Endothelial cell of umbilical vein (primary cell): ENCODE measurements around the gene SEBOX. TPM values are rescaled to one million over a fixed set of nuclear protein-coding genes. Genes with fewer than 3 reads are reported as not detected.

Experiments
- BruUV-seq: library from RNA; stranded (reverse); fragments of 400-500 nt; replicated peaks from 2 replicates; lab custom pipeline; 2021; lab: Mats Ljungman, UMichigan
- CTCF ChIA-PET: fragments of 300-600, 350-600 bp; sonication (Branson Sonifier 250); formaldehyde crosslinking; loops from one replicate; lab custom pipeline; 2021; ENCODE audit warnings: antibody characterized with exemption, inconsistent platforms; lab: Charles Lee
- POLR2A ChIA-PET: fragments of 300-600, 350-600 bp; sonication (Branson Sonifier 250); formaldehyde crosslinking; loops from one replicate; lab custom pipeline; 2021; ENCODE audit warnings: antibody characterized with exemption, inconsistent platforms; lab: Charles Lee
- DNase-seq: peaks from one replicate; pipeline ENCODE4 v3.0.0-alpha.2; 2011; ENCODE audit warnings: low read depth, low spot score
- FAIRE-seq: peaks from 2 replicates; lab custom pipeline; 2011; peaks lifted over from hg19 to GRCh38; lab: Jason Lieb, UNC
- H2AFZ ChIP-seq: 2 replicates; pipeline ENCODE4 v1.6.0; 2012; ENCODE audit warnings: low read depth, low read length, control low read depth, inconsistent platforms
- H3K27ac ChIP-seq: 2 replicates; pipeline ENCODE4 v1.5.1; 2011; ENCODE audit warnings: low read depth, mild to moderate bottlenecking, control low read depth, low read length, moderate library complexity; ENCODE audit not compliant: insufficient read depth
- H3K27me3 ChIP-seq, 2 experiments: 2 replicates each; pipeline versions ENCODE4 v1.6.0 to v1.6.1; 2011; ENCODE audit warnings: low read length in 2 of 2, mixed read lengths in 1 of 2; ENCODE audit not compliant: control insufficient read depth in 2 of 2, insufficient read depth in 2 of 2
- H3K36me3 ChIP-seq, 2 experiments: 2 replicates in 1 of 2; 3 replicates in 1 of 2; pipeline ENCODE4 v1.5.1; 2011; ENCODE audit warnings: low read length in 2 of 2, mild to moderate bottlenecking in 1 of 2, moderate library complexity in 1 of 2; ENCODE audit not compliant: control insufficient read depth in 2 of 2, insufficient read depth in 2 of 2; ENCODE audit errors: extremely low read depth in 1 of 2
- H3K4me1 ChIP-seq: 3 replicates; pipeline ENCODE4 v1.5.1; 2011; ENCODE audit warnings: mild to moderate bottlenecking, low read length; ENCODE audit not compliant: control insufficient read depth, insufficient read depth; ENCODE audit errors: extremely low read depth
- H3K4me2 ChIP-seq: 2 replicates; pipeline ENCODE4 v1.6.1; 2011; ENCODE audit warnings: low read length, control low read depth, mixed read lengths; ENCODE audit not compliant: insufficient read depth
- H3K4me3 ChIP-seq, 3 experiments: fragments of 200-600 bp in 1 of 3; sonication (generic), shearing (Covaris generic) in 1 of 3; replicated peaks in 1 of 3; 2 replicates each; pipeline ENCODE4 v1.5.1; 2011 to 2016; ENCODE audit warnings: control low read depth in 3 of 3, low read length in 3 of 3, mild to moderate bottlenecking in 2 of 3, inconsistent platforms in 1 of 3, low read depth in 1 of 3, moderate library complexity in 1 of 3; ENCODE audit not compliant: insufficient read depth in 1 of 3
- H3K79me2 ChIP-seq: 2 replicates; pipeline ENCODE4 v1.6.0; 2012; ENCODE audit warnings: low read length, inconsistent platforms; ENCODE audit not compliant: control insufficient read depth, insufficient read depth
- H3K9ac ChIP-seq: replicated peaks from 2 replicates; pipeline ENCODE3; 2011; ENCODE audit warnings: low read length, control low read depth; ENCODE audit not compliant: insufficient read depth; ENCODE audit errors: extremely low read depth
- H3K9me1 ChIP-seq: replicated peaks from 3 replicates; pipeline ENCODE4 v1.6.0; 2011; ENCODE audit warnings: mild to moderate bottlenecking, low read length; ENCODE audit not compliant: control insufficient read depth, insufficient read depth; ENCODE audit errors: extremely low read depth
- H3K9me3 ChIP-seq: replicated peaks from 2 replicates; pipeline ENCODE4 v1.5.1; 2012; ENCODE audit warnings: low read length, inconsistent platforms; ENCODE audit not compliant: control insufficient read depth, insufficient read depth
- H4K20me1 ChIP-seq: replicated peaks from 2 replicates; pipeline ENCODE3; 2011; ENCODE audit warnings: mild to moderate bottlenecking, low read length; ENCODE audit not compliant: control insufficient read depth, insufficient read depth; ENCODE audit errors: extremely low read depth
- CTCF ChIP-seq, 2 donors: IDR thresholded peaks; 1 replicate in 1 of 2; 2 replicates in 1 of 2; pipeline ENCODE4 v1.5.1; 2011; ENCODE audit warnings: low read length in 2 of 2, mild to moderate bottlenecking in 2 of 2, moderate library complexity in 2 of 2, control low read depth in 1 of 2, inconsistent platforms in 1 of 2, low read depth in 1 of 2; ENCODE audit not compliant: insufficient read depth in 1 of 2; ENCODE audit errors: extremely low read depth in 1 of 2
- EZH2 ChIP-seq: IDR thresholded peaks from 2 replicates; pipeline ENCODE4 v1.6.1; 2012; ENCODE audit warnings: borderline replicate concordance, low read depth, mild to moderate bottlenecking, moderate library complexity, low read length, inconsistent platforms; ENCODE audit not compliant: severe bottlenecking
- JUN ChIP-seq: IDR thresholded peaks from 2 replicates; pipeline ENCODE4 v1.6.1; 2011; ENCODE audit warnings: borderline replicate concordance, low read depth; ENCODE audit not compliant: insufficient read length, insufficient read depth
- POLR2A ChIP-seq: IDR thresholded peaks from 2 replicates; pipeline ENCODE4 v1.6.1; 2012; ENCODE audit warnings: low read depth, mild to moderate bottlenecking, control low read depth, low read length
- POLR2AphosphoS5 ChIP-seq: IDR thresholded peaks from 2 replicates; pipeline ENCODE4 v1.6.1; 2012; ENCODE audit warnings: low read depth, mild to moderate bottlenecking, control low read depth, low read length, moderate library complexity; ENCODE audit not compliant: insufficient read depth
- dilution Hi-C: fragments of 300-500 bp; cut with MboI; formaldehyde crosslinking; loops from one replicate; pipeline ENCODE4 v1.15.0; 2019; ENCODE audit warnings: low sequenced_read_pairs; ENCODE audit not compliant: extremely low pct_ligation_motif_present
- intact Hi-C: fragments of 100-400 bp; cut with micrococcal nuclease; formaldehyde crosslinking; loops from one replicate; pipeline ENCODE4 v1.10.0; 2022
- polyA plus RNA-seq, 4 experiments: library from polyadenylated mRNA; depleted of rRNA in 3 of 4; stranded (reverse) in 3 of 4; unstranded in 1 of 4; fragments of >200 nt; gene quantifications; 2 replicates each; pipeline versions ENCODE4 v1.2.1 to v1.2.3, GENCODE V29; 2011 to 2012; ENCODE audit warnings: missing spikeins in 1 of 4
- total RNA-seq: library from RNA; stranded (reverse); gene quantifications from 2 replicates; pipeline ENCODE4 v1.2.3, GENCODE V29; 2021

Gene SEBOX
- total and polyA plus RNA-seq, 2 donors (not counting 3 experiments of a cell fraction or from before 2014, with no cell fraction given), result not detected

GRCh38 chr17:28338056-28338768, 26.8 kb downstream of the SEBOX start:
- Histone ChIP-seq H2AFZ (no peak overlapping the region), H3K4me2 (peak overlapping the region; percentile 65), H3K9me3 (no peaks in the 10 kb centered on the region), H3K9ac (peak overlapping the region; percentile 72), H3K27me3 (no peaks in the 10 kb centered on the region), H4K20me1 (no peaks in the 10 kb centered on the region), H3K4me3 (peak overlapping the region in 1 of 3 experiments; percentile 46), H3K4me1 (peaks cover 40% of the 10 kb centered on the region), H3K9me1 (no peaks in the 10 kb centered on the region), H3K36me3 (peaks cover 11 to 34% of the 10 kb centered on the region in 2 experiments), H3K79me2 (peaks cover 48% of the 10 kb centered on the region), H3K27ac (peak overlapping the region; percentile 86)
- FAIRE-seq (peak; percentile 92), DNase-seq (peak; percentile 83)
- intact Hi-C loops, result loop anchor here (5.0 kb wide), 1 partner anchor 296 kb away; the partner anchor contains the start of gene NLK
- TF ChIP-seq EZH2 (no peak), POLR2AphosphoS5 (peak; percentile 23)
- POLR2A ChIA-PET, result interaction anchor here (0.7 kb wide), 1 partner anchor 16 kb away, joined by 3 read pairs; no protein-coding TSS in a partner anchor
- CTCF ChIA-PET, result interaction anchor here (2.6 kb wide), 2 partner anchors 9 to 78 kb away, joined by 10 to 18 read pairs; no protein-coding TSS in a partner anchor
- BruUV-seq, result no TSS peak
- dilution Hi-C loops, result no loop called here

GRCh38 chr17:28335959-28336871, 28.8 kb downstream of the SEBOX start:
- peaks cover 55% of the 10 kb centered on the region for H3K79me2 ChIP-seq
- CTCF ChIA-PET, result interaction anchor here (1.1 to 2.5 kb wide), 11 partner anchors 10 to 576 kb away, joined by 3 to 31 read pairs (median 7); partner anchors contain the start of genes LYRM9, POLDIP2 and TMEM97
- TSS peak; percentile 46 for BruUV-seq
- H3K4me2 ChIP-seq, result peak overlapping the region; percentile 78
- POLR2A ChIA-PET, result interaction anchor here (0.8 to 2.1 kb wide), 9 partner anchors 10 to 354 kb away, joined by 3 to 34 read pairs (median 3); partner anchors contain the start of genes POLDIP2, SARM1 and TMEM97
- intact Hi-C loops (loop anchor here (1.0 to 5.0 kb wide), 5 partner anchors 11 to 356 kb away; partner anchors contain the start of genes NLK, POLDIP2 and TMEM97), dilution Hi-C loops (no loop called here)
- no peaks in the 10 kb centered on the region for H3K9me1 ChIP-seq
- H2AFZ ChIP-seq, result peak overlapping the region; percentile 13
- H3K27me3 ChIP-seq, result no peaks in the 10 kb centered on the region
- DNase-seq (peak; percentile 91), FAIRE-seq (no peak)
- peaks cover 4 to 21% of the 10 kb centered on the region in 2 experiments for H3K36me3 ChIP-seq
- H3K4me1 ChIP-seq, result peaks cover 40% of the 10 kb centered on the region
- H3K9ac ChIP-seq, result peak overlapping the region; percentile 98
- peak overlapping the region; percentile 86 for H3K27ac ChIP-seq
- TF ChIP-seq CTCF (IDR thresholded peaks at IDR 0.05; ENCODE audit: extremely low read depth in 1 of 2, insufficient read depth in 1 of 2, low read depth in 1 of 2, low read length in 2 of 2) (no peak), POLR2A (peak; percentile 74), JUN (peak; percentile 59)
- no peaks in the 10 kb centered on the region for H4K20me1 ChIP-seq
- peak overlapping the region; percentile 75 to 95 (median 88) for H3K4me3 ChIP-seq
- no peaks in the 10 kb centered on the region for H3K9me3 ChIP-seq
